Measurements from ENCODE around the gene UGGT2. TPM values are rescaled to one million over a fixed set of nuclear protein-coding genes. Genes with fewer than 3 reads are reported as not detected.

The UGGT2 gene
- total RNA-seq, 1 donor from 2014 or later: 47.5 TPM

DNA sequence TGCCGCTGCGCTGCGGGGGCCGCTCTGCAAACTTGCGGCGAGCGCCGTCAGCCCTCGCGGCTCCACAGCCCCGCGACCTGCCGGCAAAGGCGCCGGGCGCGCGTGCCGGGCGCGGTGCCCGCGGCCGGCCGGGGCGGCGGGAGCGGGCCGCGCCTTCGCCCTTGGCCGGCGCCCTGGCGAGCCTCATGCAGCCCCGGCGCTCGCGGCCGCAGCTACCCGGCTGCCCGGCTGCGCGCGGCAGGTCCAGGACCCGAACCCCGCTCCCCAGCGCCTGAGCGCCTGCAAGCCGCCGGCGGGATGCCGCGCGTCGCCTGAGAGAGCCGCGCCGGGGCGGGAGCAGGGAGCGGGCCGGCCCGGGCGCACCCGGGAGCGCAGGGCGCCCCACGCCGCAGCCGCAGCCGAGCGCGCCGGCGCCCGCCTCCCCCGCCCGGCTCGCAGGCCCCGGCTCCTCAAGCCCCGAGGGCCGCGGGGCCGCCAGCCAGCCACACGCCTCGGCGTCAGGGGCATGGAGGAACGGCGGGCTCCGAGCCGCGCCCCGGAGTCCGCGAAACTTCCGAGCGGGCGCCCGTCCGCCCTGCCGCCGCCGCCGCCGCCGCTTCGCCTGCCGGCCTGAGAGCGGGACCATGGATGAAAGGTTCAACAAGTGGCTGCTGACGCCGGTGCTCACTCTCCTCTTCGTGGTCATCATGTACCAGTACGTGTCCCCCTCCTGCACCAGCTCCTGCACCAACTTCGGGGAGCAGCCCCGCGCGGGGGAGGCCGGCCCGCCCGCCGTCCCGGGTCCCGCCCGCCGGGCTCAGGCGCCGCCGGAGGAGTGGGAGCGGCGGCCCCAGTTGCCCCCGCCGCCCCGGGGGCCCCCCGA, 37.3 kb upstream of the UGGT2 start:
- H3K4me1 Mint-ChIP-seq: peaks cover 21% of the 10 kb centered on the region
- DNase-seq (ENCODE audit: low spot score in 2 of 2, unreplicated experiment in 2 of 2): peak in 1 of 2 experiments; percentile 50
- no peaks in the 10 kb centered on the region for H3K36me3 Mint-ChIP-seq
- H3K27me3 Mint-ChIP-seq (ENCODE audit: low read depth): peaks cover 75% of the 10 kb centered on the region
- peak overlapping the region; percentile 36 for H3K4me3 Mint-ChIP-seq
- TF ChIP-seq, protein P1, sequence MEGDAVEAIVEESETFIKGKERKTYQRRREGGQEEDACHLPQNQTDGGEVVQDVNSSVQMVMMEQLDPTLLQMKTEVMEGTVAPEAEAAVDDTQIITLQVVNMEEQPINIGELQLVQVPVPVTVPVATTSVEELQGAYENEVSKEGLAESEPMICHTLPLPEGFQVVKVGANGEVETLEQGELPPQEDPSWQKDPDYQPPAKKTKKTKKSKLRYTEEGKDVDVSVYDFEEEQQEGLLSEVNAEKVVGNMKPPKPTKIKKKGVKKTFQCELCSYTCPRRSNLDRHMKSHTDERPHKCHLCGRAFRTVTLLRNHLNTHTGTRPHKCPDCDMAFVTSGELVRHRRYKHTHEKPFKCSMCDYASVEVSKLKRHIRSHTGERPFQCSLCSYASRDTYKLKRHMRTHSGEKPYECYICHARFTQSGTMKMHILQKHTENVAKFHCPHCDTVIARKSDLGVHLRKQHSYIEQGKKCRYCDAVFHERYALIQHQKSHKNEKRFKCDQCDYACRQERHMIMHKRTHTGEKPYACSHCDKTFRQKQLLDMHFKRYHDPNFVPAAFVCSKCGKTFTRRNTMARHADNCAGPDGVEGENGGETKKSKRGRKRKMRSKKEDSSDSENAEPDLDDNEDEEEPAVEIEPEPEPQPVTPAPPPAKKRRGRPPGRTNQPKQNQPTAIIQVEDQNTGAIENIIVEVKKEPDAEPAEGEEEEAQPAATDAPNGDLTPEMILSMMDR (IDR thresholded peaks at IDR 0.05; ENCODE audit: unreplicated experiment): no peak
- H3K27ac Mint-ChIP-seq: no peak overlapping the region
- no peaks in the 10 kb centered on the region for H3K9me3 Mint-ChIP-seq

DNA sequence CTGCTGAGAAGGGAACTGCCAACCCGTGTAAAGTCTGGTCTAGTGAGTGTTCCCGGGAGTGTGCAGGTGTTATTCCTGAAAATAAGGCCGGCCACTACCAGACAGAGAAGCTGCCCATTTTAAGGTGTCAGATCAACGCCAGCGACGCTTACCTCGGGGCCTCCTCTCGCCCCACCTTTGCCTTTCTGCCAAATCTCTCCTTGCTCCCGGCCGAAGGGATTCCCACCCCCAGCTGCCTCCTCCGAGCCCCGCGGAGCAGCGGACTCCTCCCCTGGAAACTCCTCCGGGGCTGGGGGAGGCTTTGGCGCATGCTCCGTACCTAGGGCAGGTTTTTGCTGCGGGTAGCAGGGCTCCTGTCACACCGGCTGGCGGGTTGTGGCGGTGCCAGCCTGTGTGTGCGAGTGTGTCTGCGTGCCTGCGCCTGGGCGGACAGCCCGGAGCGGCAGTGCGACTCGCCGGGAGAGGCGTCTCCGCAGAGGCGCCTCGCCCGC, 36.6 kb upstream of the UGGT2 start, which contains the start of gene HS6ST3:
TSS of gene HS6ST3 (plus strand) at position 359 of the 491 bp plus-strand sequence.
- H3K4me1 Mint-ChIP-seq: peaks cover 25% of the 10 kb centered on the region
- no peaks in the 10 kb centered on the region for H3K36me3 Mint-ChIP-seq
- no peaks in the 10 kb centered on the region for H3K9me3 Mint-ChIP-seq
- DNase-seq (ENCODE audit: low spot score in 2 of 2, unreplicated experiment in 2 of 2): peak; percentile 36 to 59
- peaks cover 69% of the 10 kb centered on the region for H3K27me3 Mint-ChIP-seq (ENCODE audit: low read depth)
- TF ChIP-seq, protein P1 (IDR thresholded peaks at IDR 0.05; ENCODE audit: unreplicated experiment): no peak
- peak within 1 kb of the TSS; percentile 69 for H3K4me3 Mint-ChIP-seq
- H3K27ac Mint-ChIP-seq: no peak within 1 kb of the TSS

DNA sequence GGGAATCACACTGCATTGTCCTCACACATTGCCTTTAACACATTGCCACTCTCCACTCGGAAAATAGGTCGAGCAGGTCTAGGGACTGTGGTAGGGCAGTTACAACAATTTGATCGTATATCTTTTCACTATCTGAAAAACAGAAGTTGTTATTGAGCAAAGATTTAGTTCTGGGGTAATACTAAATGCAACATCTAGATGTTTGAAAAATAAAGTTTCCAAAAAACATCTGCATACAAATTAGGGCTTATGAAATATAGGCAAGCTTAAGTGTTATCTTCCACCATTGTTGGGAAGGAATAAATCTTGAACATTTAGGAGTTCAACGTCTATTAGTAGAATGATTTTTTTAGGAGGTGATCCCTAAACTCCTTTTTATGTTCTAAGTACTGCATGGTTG, 35.9 kb upstream of the UGGT2 start:
- Mint-ChIP-seq H3K4me3 (peak overlapping the region; percentile 69), H3K4me1 (peaks cover 27% of the 10 kb centered on the region), H3K27ac (no peak overlapping the region), H3K9me3 (no peaks in the 10 kb centered on the region), H3K27me3 (ENCODE audit: low read depth) (peaks cover 64% of the 10 kb centered on the region), H3K36me3 (no peaks in the 10 kb centered on the region)
- TF ChIP-seq, protein P1 (IDR thresholded peaks at IDR 0.05; ENCODE audit: unreplicated experiment): no peak
- DNase-seq (ENCODE audit: low spot score in 2 of 2, unreplicated experiment in 2 of 2): no peak

DNA sequence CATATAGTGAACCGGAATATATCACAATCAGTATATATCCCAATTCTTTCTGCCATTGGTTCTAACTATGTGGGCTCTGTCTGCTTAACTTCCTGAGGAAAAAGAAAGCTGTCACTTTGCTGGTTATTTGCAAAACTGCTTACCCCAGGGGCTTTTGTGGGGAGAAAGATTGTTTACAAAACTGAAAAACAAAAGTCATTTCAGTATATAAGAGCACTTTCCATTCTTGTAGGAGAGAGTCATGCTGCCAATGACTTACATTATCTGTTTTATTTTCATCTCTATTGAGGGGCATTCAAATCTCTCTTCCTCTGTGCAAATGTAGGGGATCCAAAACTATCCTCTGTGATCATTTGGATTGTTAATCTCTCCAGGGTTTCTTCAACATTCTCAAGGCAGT, 33.5 kb upstream of the UGGT2 start:
- DNase-seq (ENCODE audit: low spot score in 2 of 2, unreplicated experiment in 2 of 2): no peak
- no peak overlapping the region for H3K4me3 Mint-ChIP-seq
- H3K27ac Mint-ChIP-seq: no peak overlapping the region
- TF ChIP-seq, protein P1 (IDR thresholded peaks at IDR 0.05; ENCODE audit: unreplicated experiment): no peak
- H3K27me3 Mint-ChIP-seq (ENCODE audit: low read depth): peaks cover 41% of the 10 kb centered on the region
- no peaks in the 10 kb centered on the region for H3K36me3 Mint-ChIP-seq
- H3K4me1 Mint-ChIP-seq: peaks cover 24% of the 10 kb centered on the region
- no peaks in the 10 kb centered on the region for H3K9me3 Mint-ChIP-seq

DNA sequence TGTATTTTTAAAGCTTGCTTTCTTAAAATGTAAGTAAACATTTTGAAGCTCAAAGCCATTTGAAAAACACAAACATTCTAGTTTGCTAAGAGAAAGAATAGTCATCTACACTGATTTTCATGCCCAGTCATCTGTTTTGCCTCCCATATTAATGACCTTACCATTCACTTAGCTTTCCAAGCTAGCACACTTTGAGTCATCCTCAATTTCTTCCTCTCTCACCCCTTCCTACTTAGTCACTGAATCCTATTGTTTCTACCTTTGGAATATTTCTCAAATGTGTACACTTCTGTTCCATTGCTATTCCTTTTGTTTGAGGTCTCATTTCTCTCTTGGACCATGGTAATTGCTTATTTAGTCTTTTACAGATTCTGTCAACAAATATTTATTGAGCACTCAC, 29.4 kb upstream of the UGGT2 start:
- H3K27ac Mint-ChIP-seq: no peak overlapping the region
- H3K4me1 Mint-ChIP-seq: peaks cover 20% of the 10 kb centered on the region
- H3K27me3 Mint-ChIP-seq (ENCODE audit: low read depth): peaks cover 12% of the 10 kb centered on the region
- no peaks in the 10 kb centered on the region for H3K36me3 Mint-ChIP-seq
- H3K4me3 Mint-ChIP-seq: no peak overlapping the region
- DNase-seq (ENCODE audit: low spot score in 2 of 2, unreplicated experiment in 2 of 2): no peak
- TF ChIP-seq, protein P1 (IDR thresholded peaks at IDR 0.05; ENCODE audit: unreplicated experiment): no peak
- H3K9me3 Mint-ChIP-seq: no peaks in the 10 kb centered on the region

Data from mesothelial cell of epicardium (in vitro differentiated cells).